SK-N-MC (cell line): ENCODE measurements around the gene DACT3.

Source experiments
- EZH2 ChIP-seq: fragments of 200-600 bp; sonication (generic); IDR thresholded peaks from one replicate; pipeline ENCODE4 v1.6.1; 2017; ENCODE audit warnings: antibody characterized with exemption
- FOXP2 ChIP-seq: optimal IDR thresholded peaks from 2 replicates; pipeline ENCODE3; 2011; ENCODE audit warnings: mild to moderate bottlenecking, moderate library complexity; ENCODE audit not compliant: insufficient read depth; ENCODE audit errors: extremely low read length, control extremely low read depth
- POLR2AphosphoS5 ChIP-seq: IDR thresholded peaks from 2 replicates; pipeline ENCODE4 v1.6.1; 2012; ENCODE audit warnings: mild to moderate bottlenecking, low read depth, low read length, borderline replicate concordance

GRCh38 chr19:46691104-46691503 lies 30.1 kb upstream of the DACT3 start:
- TF ChIP-seq EZH2 = no peak
- no peak for TF ChIP-seq FOXP2
- no peak for TF ChIP-seq POLR2AphosphoS5
